Aorta (tissue), 5 donors: ENCODE results near the gene ZMYND11. TPM values are rescaled to one million over a fixed set of nuclear protein-coding genes. Genes with fewer than 3 reads are reported as not detected.

ENCODE experiments used
- ATAC-seq: fragments of 200-7000 bp; cut with Tn5 transposase; one replicate; pipeline ENCODE4 v1.9.1; 2022; ENCODE audit warnings: moderate library complexity; ENCODE audit not compliant: low FRiP score
- DNase-seq, 2 donors: peaks; one replicate each; pipeline ENCODE4 v3.0.0-alpha.2; 2020
- H3K27ac ChIP-seq, 2 donors: one replicate each; pipeline ENCODE4 v1.5.1; 2013; ENCODE audit warnings: low read length in 2 of 2, mild to moderate bottlenecking in 2 of 2, moderate library complexity in 2 of 2, control low read depth in 1 of 2, inconsistent platforms in 1 of 2, low read depth in 1 of 2
- H3K27me3 ChIP-seq, 2 donors: one replicate each; pipeline ENCODE4 v1.6.1; 2013; ENCODE audit warnings: control low read depth in 1 of 2, low read length in 1 of 2, mild to moderate bottlenecking in 1 of 2, moderate library complexity in 1 of 2; ENCODE audit not compliant: insufficient read depth in 2 of 2, control insufficient read depth in 1 of 2
- H3K36me3 ChIP-seq, 2 donors: one replicate each; pipeline ENCODE4 v1.6.1; 2013; ENCODE audit warnings: control low read depth in 1 of 2, low read length in 1 of 2, mild to moderate bottlenecking in 1 of 2; ENCODE audit not compliant: insufficient read depth in 2 of 2, control insufficient read depth in 1 of 2
- H3K4me1 ChIP-seq, 2 donors: one replicate each; pipeline ENCODE4 v1.6.1; 2013; ENCODE audit warnings: low read length in 2 of 2, control low read depth in 1 of 2, mild to moderate bottlenecking in 1 of 2, moderate library complexity in 1 of 2; ENCODE audit not compliant: insufficient read depth in 2 of 2, control insufficient read depth in 1 of 2
- H3K4me3 ChIP-seq, 2 donors: one replicate each; pipeline ENCODE4 v1.5.1; 2013; ENCODE audit warnings: low read length in 2 of 2, control low read depth in 1 of 2, mild to moderate bottlenecking in 1 of 2
- H3K9me3 ChIP-seq: one replicate; pipeline ENCODE4 v1.6.1; 2013; ENCODE audit warnings: mild to moderate bottlenecking, low read length; ENCODE audit not compliant: control insufficient read depth
- WGBS, 2 donors: extraction: QIAGEN DNeasy Blood & Tissue Kit; methylation state at CpG; one replicate each; pipeline ENCODE4 v1.1.7; 2013; 5-methylcytosine and 5-hydroxymethylcytosine counted together
- intact Hi-C, 2 donors: fragments of 100-400 bp; cut with DNase I; formaldehyde crosslinking; loops; one replicate each; pipeline versions ENCODE4 v1.14.2 to v1.15.0; 2022
- long read RNA-seq, 2 donors: library from polyadenylated mRNA; unstranded; transcript quantifications; one replicate each; pipeline ENCODE4 v2.0.0, GENCODE V29; 2020 to 2021
- polyA plus RNA-seq, 2 donors: library from polyadenylated mRNA; stranded (reverse); fragments of 200-250 nt; gene quantifications; one replicate each; pipeline ENCODE4 v1.2.3, GENCODE V29; 2013
- total RNA-seq, 2 donors: library from RNA; stranded (reverse); fragmentation: NEBNext Ultra II Directional; extraction: Animal tissue kit (Norgen Biotek cat#: 25700); gene quantifications; one replicate each; pipeline ENCODE4 v1.2.1, GENCODE V29; 2021
- donor health status: healthy with polysubstance abuse.
- donor health status: Bipolar disorder and iron deficiency.
- donor health status: DM: no; HTN: no; CAD: no.
- donor health status: DM: no; HTN: no; CAD: no.
- donor health status: DM: yes; HTN: yes; CAD: no.

ZMYND11 gene
- total RNA-seq (10 to 100 TPM; 74.3 to 79.7 TPM), polyA plus RNA-seq (10 to 100 TPM; 54.7 to 66.7 TPM)
- long read RNA-seq, donor 1, partial matches to known transcripts: 5 of 24 reads
- long read RNA-seq, donor 1, other reads (novel, unspliced or antisense): 17 of 24 reads
- long read RNA-seq, donor 2, full-length matches to known transcripts: 13 of 68 reads
- long read RNA-seq, donor 2, partial matches to known transcripts: 11 of 68 reads
- long read RNA-seq, donor 2, other reads (novel, unspliced or antisense): 44 of 68 reads

DNA sequence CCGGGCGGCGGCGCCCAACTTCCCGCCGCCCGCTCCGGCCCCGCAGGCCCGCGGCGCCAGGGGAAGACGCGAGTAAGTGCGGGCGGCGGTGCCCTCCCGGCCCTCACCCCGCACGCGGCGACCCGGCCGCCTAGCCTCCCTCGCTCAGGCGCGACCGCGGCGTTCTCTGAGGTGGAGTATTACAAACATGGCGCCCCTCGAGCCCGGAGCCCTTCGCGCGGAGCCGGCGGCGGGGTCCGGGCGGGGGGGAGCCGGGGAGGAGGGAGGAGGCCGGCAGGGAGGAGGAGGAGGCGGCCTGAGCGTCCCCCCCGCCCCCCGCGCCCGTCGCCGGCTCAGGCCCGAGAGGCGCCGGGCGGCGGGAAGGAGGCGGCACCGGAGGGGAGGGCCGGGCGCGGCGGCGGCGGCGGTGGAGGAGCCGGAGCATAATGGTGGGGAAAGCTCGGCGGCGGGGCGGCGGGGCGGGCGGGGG is at the start of gene ZMYND11:
Gene ZMYND11, plus strand, starts transcription at position 324 of the 469 bp plus-strand sequence. CDS start 44,558 bp downstream, outside the sequence.
- Histone ChIP-seq H3K9me3 (no peaks in the 10 kb centered on the region), H3K36me3 (no peaks in the 10 kb centered on the region), H3K4me1 (peaks cover 3% of the 10 kb centered on the region in 2 donors), H3K27me3 (no peaks in the 10 kb centered on the region), H3K4me3 (peak within 1 kb of the TSS; percentile 79 to 99), H3K27ac (peak within 1 kb of the TSS; percentile 80 to 83)
- DNase-seq (peak; percentile 76 to 89), ATAC-seq (peak; percentile 85)
- intact Hi-C loops: no loop called here
- WGBS, 2 donors: 1% methylated on average over 27 to 73 of the region's 73 CpGs

DNA sequence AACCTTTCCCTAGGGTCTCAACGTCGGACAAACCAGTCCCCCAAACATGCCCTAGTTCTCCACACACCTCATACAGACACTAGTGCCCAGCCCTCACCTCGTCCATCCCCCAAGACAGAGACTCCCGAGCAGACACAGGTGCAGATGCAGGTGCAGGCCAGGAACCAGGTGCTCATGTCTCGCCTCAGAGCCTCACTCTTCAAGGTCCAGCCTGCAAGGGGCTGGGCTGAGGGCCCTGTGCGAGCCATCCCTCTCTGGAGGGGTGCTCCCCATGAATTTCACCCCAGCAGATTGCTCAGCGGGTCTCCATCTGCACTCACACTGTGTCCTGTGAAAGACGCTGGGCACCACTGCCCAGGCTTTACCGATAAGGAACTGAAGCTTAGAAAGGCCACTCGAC is 49.2 kb upstream of the ZMYND11 start:
- intact Hi-C loops: no loop called here
- WGBS, 2 donors: 83 to 91% methylated on average over 10 of the region's 10 CpGs
- ATAC-seq (no peak), DNase-seq (no peak)
- no peaks in the 10 kb centered on the region for H3K36me3 ChIP-seq
- no peak overlapping the region for H3K27ac ChIP-seq
- H3K4me3 ChIP-seq: no peak overlapping the region
- no peaks in the 10 kb centered on the region for H3K4me1 ChIP-seq
- no peaks in the 10 kb centered on the region for H3K9me3 ChIP-seq
- H3K27me3 ChIP-seq: no peaks in the 10 kb centered on the region

DNA sequence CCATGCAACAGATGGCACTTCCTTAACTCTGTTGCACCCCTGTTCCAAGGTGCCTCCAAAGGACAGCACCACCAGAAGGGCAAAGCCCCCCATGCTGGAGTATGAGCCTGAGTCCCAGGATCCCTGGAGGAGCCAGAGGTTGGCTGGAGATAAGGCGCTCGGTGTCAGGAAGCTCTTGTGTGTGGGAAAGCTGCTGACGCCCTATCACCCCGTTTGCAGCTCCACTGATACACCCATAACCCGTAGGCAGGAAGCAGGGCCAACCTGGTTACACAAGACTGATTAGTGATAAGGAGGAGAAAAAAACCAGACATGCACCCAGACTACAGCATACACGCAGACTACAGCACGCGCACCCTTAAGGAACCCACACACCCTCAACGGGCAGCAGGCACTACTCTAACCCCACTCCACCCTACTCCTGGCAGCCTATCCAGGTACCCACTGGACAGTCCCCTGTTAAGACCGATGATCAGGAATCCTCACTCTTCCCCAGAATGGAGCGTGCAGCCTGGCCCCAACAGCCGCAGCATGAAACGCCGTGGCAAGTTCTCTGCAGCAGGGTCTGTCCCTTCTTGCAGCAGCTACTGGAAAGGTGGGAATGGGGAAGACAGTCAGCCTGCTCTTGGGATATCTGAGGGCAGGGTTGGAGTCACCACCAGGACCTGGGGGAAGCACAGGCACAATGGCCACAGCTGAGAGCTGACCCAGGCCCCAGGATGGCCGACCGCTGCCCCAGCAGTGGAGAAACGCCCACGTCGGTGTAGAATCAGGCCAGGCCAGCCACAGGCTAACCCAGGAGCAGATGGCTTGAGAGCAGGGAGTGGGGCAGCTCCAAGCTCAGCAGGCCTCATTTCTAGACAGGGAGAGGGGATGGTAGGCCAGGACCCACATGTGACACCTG is 47.8 kb upstream of the ZMYND11 start:
- 77 to 83% methylated on average over 16 to 19 of the region's 19 CpGs for WGBS, 2 donors
- Histone ChIP-seq H3K36me3 (no peaks in the 10 kb centered on the region), H3K4me1 (no peaks in the 10 kb centered on the region), H3K27me3 (no peaks in the 10 kb centered on the region), H3K27ac (no peak overlapping the region), H3K4me3 (no peak overlapping the region), H3K9me3 (no peaks in the 10 kb centered on the region)
- intact Hi-C loops: no loop called here
- DNase-seq (no peak), ATAC-seq (no peak)

DNA sequence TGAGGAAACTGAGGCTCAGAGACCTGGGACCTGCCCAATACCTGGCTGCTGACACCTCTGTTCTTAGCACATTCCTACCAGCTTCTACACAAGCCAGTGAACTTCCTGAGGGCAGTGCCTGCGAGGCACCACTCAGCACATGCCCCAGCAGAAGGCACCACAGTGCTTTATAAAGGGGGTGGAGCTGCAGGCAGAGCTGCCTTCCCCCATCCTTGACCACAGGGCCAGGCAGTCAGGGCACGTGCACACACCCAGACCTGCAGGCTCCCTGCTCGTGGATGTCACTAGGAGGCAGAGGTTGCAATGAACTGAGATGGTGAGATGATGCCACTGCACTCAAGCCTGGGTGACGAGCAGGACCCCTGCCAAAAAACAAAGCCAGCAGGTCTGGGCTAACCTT is 47.0 kb upstream of the ZMYND11 start:
- Histone ChIP-seq H3K4me1 (no peaks in the 10 kb centered on the region), H3K27ac (no peak overlapping the region), H3K27me3 (no peaks in the 10 kb centered on the region), H3K36me3 (no peaks in the 10 kb centered on the region), H3K4me3 (no peak overlapping the region), H3K9me3 (no peaks in the 10 kb centered on the region)
- ATAC-seq: no peak
- intact Hi-C loops: no loop called here
- 59 to 70% methylated on average over 4 of the region's 4 CpGs for WGBS, 2 donors
- no peak for DNase-seq

DNA sequence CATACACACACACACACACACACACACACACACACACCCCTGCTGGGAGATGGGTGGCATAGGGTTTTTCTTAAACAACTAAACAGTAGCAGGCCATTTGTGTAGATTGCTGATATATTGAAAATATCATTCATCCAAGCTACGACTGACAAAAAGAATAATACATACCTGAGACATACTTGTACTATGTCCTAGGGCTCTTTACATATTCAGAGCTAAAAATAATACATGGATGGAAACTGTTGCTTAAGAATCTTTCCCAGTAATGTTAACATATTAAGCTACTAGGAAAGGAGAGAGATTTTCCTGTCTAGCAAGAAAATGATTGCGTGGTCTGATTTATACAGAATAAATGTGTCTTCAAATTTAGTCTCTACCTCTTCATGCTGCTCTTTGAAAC is 46.0 kb upstream of the ZMYND11 start:
- H3K4me1 ChIP-seq: no peaks in the 10 kb centered on the region
- no peak overlapping the region for H3K4me3 ChIP-seq
- no peak overlapping the region for H3K27ac ChIP-seq
- no peaks in the 10 kb centered on the region for H3K27me3 ChIP-seq
- DNase-seq (no peak), ATAC-seq (no peak)
- intact Hi-C loops: no loop called here
- H3K9me3 ChIP-seq: no peaks in the 10 kb centered on the region
- 60 to 63% methylated on average over 2 of the region's 2 CpGs for WGBS, 2 donors
- no peaks in the 10 kb centered on the region for H3K36me3 ChIP-seq

DNA sequence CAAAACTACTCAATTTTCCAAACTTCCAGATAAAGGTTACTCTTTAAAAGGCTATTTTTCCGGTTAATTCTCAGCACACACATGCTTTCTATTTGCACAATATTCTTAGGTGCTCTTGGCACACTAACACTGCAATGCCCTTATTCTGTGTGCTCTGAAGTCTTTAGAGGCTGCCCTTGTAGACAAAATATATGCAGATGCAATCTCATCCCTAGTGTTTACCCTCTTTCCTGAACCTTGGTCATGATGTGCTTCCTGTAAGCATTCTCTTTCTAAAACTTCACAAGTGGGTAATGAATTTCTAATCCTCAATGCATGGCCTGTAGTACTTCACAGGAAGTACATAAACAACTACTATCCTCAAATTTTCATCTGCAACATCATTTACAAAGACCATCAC is 45.1 kb upstream of the ZMYND11 start:
- H3K27ac ChIP-seq: no peak overlapping the region
- H3K27me3 ChIP-seq: no peaks in the 10 kb centered on the region
- no peaks in the 10 kb centered on the region for H3K9me3 ChIP-seq
- no peaks in the 10 kb centered on the region for H3K4me1 ChIP-seq
- no peak for DNase-seq
- ATAC-seq: no peak
- no peak overlapping the region for H3K4me3 ChIP-seq
- intact Hi-C loops: no loop called here
- 86 to 90% methylated on average over 1 of the region's 1 CpG for WGBS, 2 donors
- no peaks in the 10 kb centered on the region for H3K36me3 ChIP-seq

DNA sequence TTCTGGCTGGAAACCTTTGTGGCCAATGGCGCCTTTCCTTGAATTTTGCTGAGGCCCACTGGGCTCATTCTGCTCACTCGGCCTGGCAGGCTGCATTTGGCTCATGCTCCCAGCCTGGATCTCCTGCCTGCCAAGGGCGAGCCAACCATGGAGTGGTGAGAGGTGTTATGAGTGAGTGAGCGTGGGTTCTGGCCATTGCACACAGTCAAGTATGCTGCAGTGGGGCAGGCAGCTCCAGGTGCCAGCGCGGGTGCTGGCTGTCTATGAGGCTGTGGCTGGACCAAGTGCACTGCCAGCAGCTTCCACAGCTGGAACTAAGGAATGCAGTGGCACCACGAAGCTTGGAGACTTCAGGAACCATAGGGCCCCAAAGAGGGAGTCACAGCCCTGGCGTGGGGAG is 43.9 kb upstream of the ZMYND11 start:
- ATAC-seq (no peak), DNase-seq (no peak)
- H3K27me3 ChIP-seq: no peaks in the 10 kb centered on the region
- WGBS, 2 donors: 54 to 62% methylated on average over 8 of the region's 8 CpGs
- no peak overlapping the region for H3K27ac ChIP-seq
- no peaks in the 10 kb centered on the region for H3K36me3 ChIP-seq
- H3K4me1 ChIP-seq: no peaks in the 10 kb centered on the region
- peaks cover 2% of the 10 kb centered on the region for H3K9me3 ChIP-seq
- no peak overlapping the region for H3K4me3 ChIP-seq
- intact Hi-C loops: no loop called here

DNA sequence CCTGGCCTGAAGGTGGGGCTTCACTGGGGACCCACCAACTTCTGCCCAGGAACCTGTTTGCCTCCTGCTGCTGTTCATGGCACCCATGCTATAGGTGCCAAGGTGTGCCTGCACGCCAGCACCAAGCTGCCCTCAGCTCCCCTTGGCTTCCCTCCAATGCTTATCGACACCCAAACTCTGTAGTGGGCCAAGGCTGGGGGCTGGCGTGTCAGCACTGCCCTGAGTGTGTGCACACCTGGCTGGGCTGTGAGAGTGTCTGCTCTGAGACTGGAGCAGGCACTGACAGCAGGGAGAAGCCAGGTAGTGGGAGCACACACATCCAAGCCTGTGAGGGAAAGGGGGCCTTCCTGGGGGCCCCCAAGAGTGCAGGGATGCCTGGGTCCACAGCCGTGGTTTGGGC is 43.1 kb upstream of the ZMYND11 start:
- H3K9me3 ChIP-seq: peaks cover 5% of the 10 kb centered on the region
- intact Hi-C loops: no loop called here
- H3K4me3 ChIP-seq: no peak overlapping the region
- ATAC-seq (no peak), DNase-seq (peak in 1 of 2 donors; percentile 29)
- no peak overlapping the region for H3K27ac ChIP-seq
- no peaks in the 10 kb centered on the region for H3K4me1 ChIP-seq
- WGBS, 2 donors: 81 to 86% methylated on average over 4 of the region's 4 CpGs
- H3K27me3 ChIP-seq: no peaks in the 10 kb centered on the region
- no peaks in the 10 kb centered on the region for H3K36me3 ChIP-seq
